H9 (cell line): Measurements from ENCODE around the gene ONECUT3. TPM values are rescaled to one million over a fixed set of nuclear protein-coding genes. Genes with fewer than 3 reads are reported as not detected.

Experiments
- DNase-seq: peaks from one replicate; pipeline ENCODE4 v3.0.0-alpha.2; 2017
- H2AFZ ChIP-seq: one replicate; pipeline ENCODE4 v1.6.1; 2013; ENCODE audit warnings: mild to moderate bottlenecking, low read length, control low read depth, moderate library complexity
- H2AK5ac ChIP-seq: 2 replicates; pipeline ENCODE4 v1.6.1; 2013; ENCODE audit warnings: low read length, control low read depth, mixed read lengths; ENCODE audit not compliant: insufficient read length
- H2BK120ac ChIP-seq: one replicate; pipeline ENCODE4 v1.6.1; 2013; ENCODE audit warnings: low read depth, mild to moderate bottlenecking, low read length, control low read depth, inconsistent platforms; ENCODE audit not compliant: poor library complexity, severe bottlenecking
- H2BK12ac ChIP-seq: 2 replicates; pipeline ENCODE4 v1.6.1; 2013; ENCODE audit warnings: low read length, control low read depth, mixed read lengths, low read depth; ENCODE audit not compliant: insufficient read length
- H2BK15ac ChIP-seq: 2 replicates; pipeline ENCODE4 v1.6.1; 2013; ENCODE audit warnings: low read depth, low read length, control low read depth
- H2BK20ac ChIP-seq: one replicate; pipeline ENCODE4 v1.6.1; 2013; ENCODE audit warnings: low read depth, mild to moderate bottlenecking, low read length, control low read depth, inconsistent platforms; ENCODE audit not compliant: poor library complexity, severe bottlenecking
- H2BK5ac ChIP-seq: 2 replicates; pipeline ENCODE4 v1.6.1; 2013; ENCODE audit warnings: low read length, control low read depth, mixed read lengths; ENCODE audit not compliant: insufficient read length
- H3K14ac ChIP-seq: 2 replicates; pipeline ENCODE4 v1.6.1; 2013; ENCODE audit warnings: low read length, control low read depth; ENCODE audit not compliant: insufficient read depth
- H3K18ac ChIP-seq: 2 replicates; pipeline ENCODE4 v1.6.1; 2013; ENCODE audit warnings: low read depth, mild to moderate bottlenecking, mixed read lengths, low read length, control low read depth; ENCODE audit not compliant: insufficient read length
- H3K23ac ChIP-seq: 2 replicates; pipeline ENCODE4 v1.6.1; 2013; ENCODE audit warnings: low read length, control low read depth, mixed read lengths, low read depth; ENCODE audit not compliant: insufficient read length
- H3K23me2 ChIP-seq: 2 replicates; pipeline ENCODE4 v1.6.1; 2013; ENCODE audit warnings: low read depth, mild to moderate bottlenecking, mixed read lengths, low read length, control low read depth; ENCODE audit not compliant: insufficient read length, poor library complexity, severe bottlenecking
- H3K27ac ChIP-seq: 2 replicates; pipeline ENCODE4 v1.5.1; 2013; ENCODE audit warnings: low read length, control low read depth, mixed read lengths, low read depth; ENCODE audit not compliant: insufficient read length
- H3K27me3 ChIP-seq: 2 replicates; pipeline ENCODE4 v1.6.1; 2013; ENCODE audit warnings: low read length, control low read depth, inconsistent platforms; ENCODE audit not compliant: insufficient read depth
- H3K4ac ChIP-seq: 2 replicates; pipeline ENCODE4 v1.6.1; 2013; ENCODE audit warnings: low read depth, mild to moderate bottlenecking, control low read depth, inconsistent platforms, low read length, moderate library complexity
- H3K4me1 ChIP-seq: 2 replicates; pipeline ENCODE4 v1.6.1; 2013; ENCODE audit warnings: low read length, control low read depth, inconsistent platforms; ENCODE audit not compliant: insufficient read depth
- H3K4me2 ChIP-seq: 2 replicates; pipeline ENCODE4 v1.6.1; 2013; ENCODE audit warnings: low read length, control low read depth, mixed read lengths; ENCODE audit not compliant: insufficient read length, insufficient read depth
- H3K56ac ChIP-seq: 2 replicates; pipeline ENCODE4 v1.6.1; 2013; ENCODE audit warnings: low read depth, mild to moderate bottlenecking, mixed read lengths, low read length, control low read depth; ENCODE audit not compliant: insufficient read length
- H3K79me1 ChIP-seq: 2 replicates; pipeline ENCODE4 v1.6.1; 2013; ENCODE audit warnings: low read depth, mild to moderate bottlenecking, moderate library complexity, low read length, control low read depth, inconsistent platforms; ENCODE audit not compliant: insufficient read depth, poor library complexity, severe bottlenecking
- H3K79me2 ChIP-seq: 2 replicates; pipeline ENCODE4 v1.6.1; 2013; ENCODE audit warnings: low read length, control low read depth, inconsistent platforms; ENCODE audit not compliant: insufficient read depth
- H3K9ac ChIP-seq: 2 replicates; pipeline ENCODE4 v1.6.1; 2013; ENCODE audit warnings: low read length, control low read depth, mixed read lengths; ENCODE audit not compliant: insufficient read length; ENCODE audit errors: extremely low read depth
- H3K9me3 ChIP-seq: one replicate; pipeline ENCODE4 v1.6.1; 2013; ENCODE audit warnings: low read depth, low read length, inconsistent platforms; ENCODE audit not compliant: control insufficient read depth
- H3T11ph ChIP-seq: one replicate; pipeline ENCODE4 v1.6.1; 2013; ENCODE audit warnings: mild to moderate bottlenecking, low read length, control low read depth, inconsistent platforms
- H4K20me1 ChIP-seq: one replicate; pipeline ENCODE4 v1.6.1; 2013; ENCODE audit not compliant: control insufficient read depth, insufficient read length, insufficient read depth
- H4K5ac ChIP-seq: 2 replicates; pipeline ENCODE4 v1.6.1; 2013; ENCODE audit warnings: low read depth, mild to moderate bottlenecking, mixed read lengths, low read length, control low read depth; ENCODE audit not compliant: insufficient read length
- H4K8ac ChIP-seq: replicated peaks from 2 replicates; pipeline ENCODE4 v1.6.1; 2013; ENCODE audit warnings: low read length, control low read depth, mixed read lengths, low read depth; ENCODE audit not compliant: insufficient read length
- H4K91ac ChIP-seq: 2 replicates; pipeline ENCODE4 v1.6.1; 2013; ENCODE audit warnings: low read depth, mild to moderate bottlenecking, moderate library complexity, mixed read lengths, low read length, control low read depth; ENCODE audit not compliant: insufficient read length
- H3K27ac Mint-ChIP-seq, 3 experiments: 2 replicates in 2 of 3; 3 replicates in 1 of 3; pipeline ENCODE4 v1.8.0; 2020 to 2021; ENCODE audit warnings: mixed read lengths in 3 of 3, mild to moderate bottlenecking in 1 of 3, moderate library complexity in 1 of 3
- H3K27me3 Mint-ChIP-seq: 2 replicates; pipeline ENCODE4 v1.8.0; 2021; ENCODE audit warnings: low read depth, mild to moderate bottlenecking, moderate library complexity, mixed read lengths
- H3K36me3 Mint-ChIP-seq, 3 experiments: 2 replicates in 2 of 3; 3 replicates in 1 of 3; pipeline ENCODE4 v1.8.0; 2020 to 2021; ENCODE audit warnings: low read depth in 3 of 3, mixed read lengths in 3 of 3; ENCODE audit not compliant: insufficient read depth in 1 of 3
- H3K4me1 Mint-ChIP-seq, 2 experiments: 2 replicates each; pipeline ENCODE4 v1.8.0; 2020; ENCODE audit warnings: mixed read lengths in 2 of 2
- H3K4me3 Mint-ChIP-seq, 2 experiments: 2 replicates in 1 of 2; 3 replicates in 1 of 2; pipeline ENCODE4 v1.8.0; 2020 to 2021; ENCODE audit warnings: mild to moderate bottlenecking in 2 of 2, mixed read lengths in 2 of 2, moderate library complexity in 1 of 2
- H3K9me3 Mint-ChIP-seq, 2 experiments: 2 replicates in 1 of 2; 3 replicates in 1 of 2; pipeline ENCODE4 v1.8.0; 2020; ENCODE audit warnings: mild to moderate bottlenecking in 2 of 2, mixed read lengths in 2 of 2, moderate library complexity in 1 of 2
- WGBS: extraction: QIAGEN DNeasy Blood & Tissue Kit; methylation state at CpG from one replicate; pipeline ENCODE4 v1.1.7; 2013; ENCODE audit warnings: missing lambda C conversion rate, low lambda C conversion rate, mixed read lengths; ENCODE audit not compliant: insufficient read length; ENCODE audit errors: extremely low coverage; 5-methylcytosine and 5-hydroxymethylcytosine counted together
- total RNA-seq: library from RNA; stranded (reverse); gene quantifications from 2 replicates; pipeline ENCODE4 v1.2.1, GENCODE V29; 2021
- TF ChIP-seq, protein P1 (sequence below): fragments of 200-600 bp; sonication (generic); conservative IDR thresholded peaks from 3 replicates; pipeline ENCODE4 v1.8.0; 2021; ENCODE audit warnings: antibody characterized with exemption, mild to moderate bottlenecking

ONECUT3 gene
- total RNA-seq, 1 experiment from 2014 or later = 0.04 TPM

DNA sequence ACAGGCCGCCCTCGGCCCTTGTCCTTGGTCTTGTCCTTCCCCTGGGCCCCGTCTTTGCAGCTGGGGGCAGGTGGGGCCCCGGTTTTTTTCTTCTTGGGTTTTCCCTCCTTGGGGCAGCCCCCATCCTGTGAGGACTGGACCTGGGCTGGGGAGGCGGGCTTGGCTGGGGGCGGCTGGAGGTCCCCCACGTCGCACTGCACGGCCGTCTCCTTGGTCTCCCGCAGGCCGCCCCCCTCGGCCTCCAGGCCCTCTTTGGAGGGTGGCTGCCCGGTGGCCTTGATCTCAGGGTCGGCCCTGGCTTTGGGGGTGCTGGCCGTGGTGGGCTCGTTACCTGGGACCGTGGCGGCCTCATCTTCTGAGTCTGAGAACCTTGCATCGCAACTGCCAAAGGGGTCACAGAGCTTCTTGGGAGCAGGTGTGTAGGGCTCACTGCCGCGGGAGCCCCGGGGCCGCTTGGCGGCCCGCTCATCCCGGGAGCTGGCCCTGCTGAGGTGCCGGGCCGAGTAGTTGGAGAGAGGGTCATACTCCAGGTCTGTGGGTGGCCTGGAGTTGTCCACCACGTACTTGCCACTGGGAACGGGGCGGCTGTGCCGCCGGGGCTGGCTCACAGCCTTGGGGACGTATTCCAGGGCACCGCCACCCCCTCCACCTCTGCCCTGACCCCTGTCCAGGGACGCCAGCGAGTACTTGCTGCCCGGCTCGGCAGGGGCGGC, 74.4 kb downstream of the ONECUT3 start:
- Histone ChIP-seq H3K79me2 (peaks cover 2% of the 10 kb centered on the region; the same call in 1 of the 2 replicates), H2BK15ac (no peak overlapping the region), H2BK5ac (no peak overlapping the region), H3K27ac (no peak overlapping the region), H4K5ac (no peak overlapping the region), H3K18ac (no peak overlapping the region), H2AFZ (no peak overlapping the region), H2AK5ac (no peak overlapping the region), H3K4me1 (no peaks in the 10 kb centered on the region), H3K4ac (no peak overlapping the region), H3K14ac (no peak overlapping the region; the same call in 1 of the 2 replicates), H2BK120ac (no peak overlapping the region), H3K79me1 (no peaks in the 10 kb centered on the region), H3K9ac (no peak overlapping the region), H4K20me1 (no peaks in the 10 kb centered on the region), H3K23me2 (no peaks in the 10 kb centered on the region), H3K56ac (no peak overlapping the region), H4K91ac (no peak overlapping the region), H3K23ac (no peak overlapping the region), H3K27me3 (no peaks in the 10 kb centered on the region), H3K9me3 (no peaks in the 10 kb centered on the region), H3T11ph (no peak overlapping the region), H4K8ac (no peak overlapping the region), H2BK12ac (no peak overlapping the region), H3K4me2 (no peak overlapping the region), H2BK20ac (no peak overlapping the region)
- WGBS = no CpG with 5 or more reads among the region's 41 CpGs
- Mint-ChIP-seq H3K4me3 (no peak overlapping the region), H3K36me3 (peaks cover 6 to 26% (median 11%) of the 10 kb centered on the region in 3 experiments; a peak in 6 of 7 replicates), H3K4me1 (peaks cover 6 to 19% of the 10 kb centered on the region in 2 experiments; a peak in 3 of 4 replicates), H3K27me3 (no peaks in the 10 kb centered on the region), H3K27ac (no peak overlapping the region), H3K9me3 (no peaks in the 10 kb centered on the region)
- DNase-seq = no peak
- TF ChIP-seq, protein P1, sequence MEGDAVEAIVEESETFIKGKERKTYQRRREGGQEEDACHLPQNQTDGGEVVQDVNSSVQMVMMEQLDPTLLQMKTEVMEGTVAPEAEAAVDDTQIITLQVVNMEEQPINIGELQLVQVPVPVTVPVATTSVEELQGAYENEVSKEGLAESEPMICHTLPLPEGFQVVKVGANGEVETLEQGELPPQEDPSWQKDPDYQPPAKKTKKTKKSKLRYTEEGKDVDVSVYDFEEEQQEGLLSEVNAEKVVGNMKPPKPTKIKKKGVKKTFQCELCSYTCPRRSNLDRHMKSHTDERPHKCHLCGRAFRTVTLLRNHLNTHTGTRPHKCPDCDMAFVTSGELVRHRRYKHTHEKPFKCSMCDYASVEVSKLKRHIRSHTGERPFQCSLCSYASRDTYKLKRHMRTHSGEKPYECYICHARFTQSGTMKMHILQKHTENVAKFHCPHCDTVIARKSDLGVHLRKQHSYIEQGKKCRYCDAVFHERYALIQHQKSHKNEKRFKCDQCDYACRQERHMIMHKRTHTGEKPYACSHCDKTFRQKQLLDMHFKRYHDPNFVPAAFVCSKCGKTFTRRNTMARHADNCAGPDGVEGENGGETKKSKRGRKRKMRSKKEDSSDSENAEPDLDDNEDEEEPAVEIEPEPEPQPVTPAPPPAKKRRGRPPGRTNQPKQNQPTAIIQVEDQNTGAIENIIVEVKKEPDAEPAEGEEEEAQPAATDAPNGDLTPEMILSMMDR = no peak
